ENCODE data around the gene RFX5.

The RFX5 gene

GRCh38 chr1:151315565-151316235 is 31.4 kb downstream of the RFX5 start:
- no peak for DNase-seq

GRCh38 chr1:151314137-151314875 is 32.7 kb downstream of the RFX5 start:
- DNase-seq = no peak

GRCh38 chr1:151313501-151313900 is 33.6 kb downstream of the RFX5 start:
- DNase-seq = no peak

- DNase-seq = no peak
Observed at GRCh38 chr1:151312826-151313225, 34.2 kb downstream of the RFX5 start.

- no peak for DNase-seq
Observed at GRCh38 chr1:151312411-151312810, 34.6 kb downstream of the RFX5 start.

GRCh38 chr1:151311589-151312331 is 35.3 kb downstream of the RFX5 start:
- no peak for DNase-seq

GRCh38 chr1:151311011-151311410 is 36.0 kb downstream of the RFX5 start:
- no peak for DNase-seq

GRCh38 chr1:151309811-151310323 is 37.2 kb downstream of the RFX5 start:
- DNase-seq = no peak

- DNase-seq = no peak
Observed at GRCh38 chr1:151294742-151295462, 52.1 kb downstream of the RFX5 start.

GRCh38 chr1:151293093-151293492 is 54.0 kb downstream of the RFX5 start:
- no peak for DNase-seq

- DNase-seq = no peak
Observed at GRCh38 chr1:151292207-151293030, 54.6 kb downstream of the RFX5 start.

GRCh38 chr1:151290709-151291303 is 56.2 kb downstream of the RFX5 start:
- no peak for DNase-seq
